Activated CD4-positive, alpha-beta T cell treated with anti-CD3 and anti-CD28 coated beads, Interleukin-2, amount 50 U/mL, for 4 hours (primary cell): Measurements from ENCODE around the gene TTYH2.
"Not testable (repeated sequence)": the region's sequence is repeated elsewhere in the genome, so short reads cannot be mapped to it uniquely, and the experiment has no call there.

Experiments
- DNase-seq, 2 experiments: peaks; one replicate each; pipeline ENCODE4 v3.0.0-alpha.2; 2020

The TTYH2 gene

DNA sequence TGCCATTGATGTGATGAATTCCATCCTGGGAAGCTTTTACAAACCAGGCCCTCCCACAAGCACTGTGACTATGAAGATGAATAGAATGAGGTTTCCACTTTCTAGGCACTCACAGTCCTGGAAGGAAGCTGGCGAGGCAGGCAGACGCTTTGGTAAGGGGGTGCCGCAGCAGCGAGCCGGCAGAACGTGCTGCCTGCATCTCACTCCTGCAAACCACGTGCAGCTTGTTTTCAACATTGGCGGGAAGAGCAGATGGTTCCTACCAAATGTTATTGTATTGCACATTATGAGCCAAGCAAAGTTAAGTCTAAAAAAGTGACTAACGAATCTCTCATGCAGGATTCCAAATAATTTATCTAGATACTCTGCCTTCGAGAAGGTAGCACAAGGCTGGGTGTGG lies 57.0 kb downstream of the TTYH2 start:
- DNase-seq: no peak

DNA sequence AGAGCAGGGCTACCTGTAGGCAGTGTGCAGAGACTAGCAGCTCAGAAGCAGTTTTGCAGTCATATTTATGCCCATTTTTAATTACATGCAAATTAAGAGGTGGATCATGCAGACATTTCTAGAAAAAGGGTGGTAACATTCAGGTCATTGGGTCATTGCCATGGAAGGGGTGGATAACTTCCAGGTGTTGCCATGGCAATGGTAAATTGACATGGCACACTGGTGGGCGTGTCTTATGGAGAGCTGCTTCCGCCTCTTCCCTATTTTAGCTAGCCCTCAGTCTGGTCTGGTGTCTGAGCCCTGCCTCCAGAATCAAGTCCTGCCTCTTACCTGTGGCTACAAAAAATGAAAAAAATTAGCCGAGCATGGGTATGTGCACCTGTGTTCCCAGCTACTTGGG lies 57.9 kb downstream of the TTYH2 start:
- no peak for DNase-seq

DNA sequence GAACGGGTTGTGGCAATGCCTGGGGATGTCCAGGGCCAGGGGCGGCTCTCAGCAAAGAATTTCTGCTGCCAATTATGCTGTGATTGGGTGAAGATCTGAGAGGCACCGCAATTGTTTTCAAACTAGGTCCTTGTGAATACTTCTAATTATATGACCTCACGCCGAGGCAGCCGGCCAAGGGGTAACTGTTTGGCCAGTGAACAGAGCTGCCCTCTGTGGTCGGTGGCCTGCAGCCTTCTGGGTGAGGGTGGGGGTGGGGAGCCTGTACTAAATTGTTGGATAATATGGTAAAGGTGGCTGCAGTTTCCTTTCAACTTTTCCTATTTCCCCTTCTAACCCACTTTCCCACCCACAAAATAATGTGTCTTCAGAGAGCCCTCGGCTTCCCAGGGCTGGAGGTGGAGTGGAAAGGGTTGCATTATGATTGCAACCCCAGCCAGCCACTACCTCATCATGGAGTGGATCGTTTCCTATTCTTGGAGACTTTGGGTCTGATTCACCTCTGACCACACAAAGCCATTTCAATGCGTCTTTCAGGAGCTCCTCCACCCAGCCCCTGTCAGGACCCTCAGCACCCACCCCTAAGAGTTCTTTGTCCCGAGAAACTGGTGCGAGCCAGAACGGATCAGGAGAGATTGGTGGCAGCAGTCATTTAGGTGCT lies 58.7 kb downstream of the TTYH2 start:
- no peak for DNase-seq

- no peak for DNase-seq
These were observed 59.4 kb downstream of the TTYH2 start for GRCh38 chr17:74272731-74273201.

- peak in 1 of 2 experiments; percentile 8 for DNase-seq
These were observed 60.8 kb downstream of the TTYH2 start, which contains the start of gene DNAI2 for GRCh38 chr17:74274060-74274708. Gene DNAI2 (plus strand): TSS chr17:74274234. CDS start chr17:74281818, 7,584 bp downstream.

DNA sequence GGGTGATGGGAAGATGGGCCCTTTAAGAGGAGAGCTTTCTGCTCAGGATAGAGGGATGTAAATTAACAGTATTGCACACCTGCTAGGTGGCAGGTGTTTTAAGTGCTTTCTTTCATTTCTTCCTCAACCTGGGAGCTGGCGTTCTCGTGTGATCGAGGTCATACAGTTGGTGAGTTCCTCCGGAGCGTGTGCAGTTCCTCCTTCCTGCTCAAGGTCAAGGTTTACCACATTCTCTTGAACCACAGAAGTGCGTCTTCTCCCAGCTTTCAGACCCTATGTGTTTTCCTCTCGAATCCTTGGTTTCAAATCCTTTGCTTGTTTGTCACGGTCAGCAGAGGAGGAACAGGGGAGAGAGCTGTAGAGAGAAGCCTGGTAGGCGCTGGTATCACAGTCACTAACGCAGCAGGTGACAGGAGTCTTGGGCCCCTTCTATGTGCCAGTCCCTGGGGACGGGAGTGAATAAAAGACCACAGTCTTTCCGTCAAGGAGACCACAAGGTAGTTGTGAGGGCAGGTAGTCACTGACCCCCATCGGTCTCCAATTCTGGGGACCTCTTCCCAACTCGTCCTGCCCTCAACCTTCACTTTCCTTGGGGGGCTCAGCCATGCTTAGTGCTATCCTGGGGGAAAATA lies 61.5 kb downstream of the TTYH2 start:
- DNase-seq: no peak

GRCh38 chr17:74276051-74276476 lies 62.7 kb downstream of the TTYH2 start:
- no peak for DNase-seq

GRCh38 chr17:74276541-74277009 lies 63.2 kb downstream of the TTYH2 start:
- DNase-seq: no peak

- DNase-seq: no peak
These were observed 64.6 kb downstream of the TTYH2 start for GRCh38 chr17:74277935-74278334.

DNA sequence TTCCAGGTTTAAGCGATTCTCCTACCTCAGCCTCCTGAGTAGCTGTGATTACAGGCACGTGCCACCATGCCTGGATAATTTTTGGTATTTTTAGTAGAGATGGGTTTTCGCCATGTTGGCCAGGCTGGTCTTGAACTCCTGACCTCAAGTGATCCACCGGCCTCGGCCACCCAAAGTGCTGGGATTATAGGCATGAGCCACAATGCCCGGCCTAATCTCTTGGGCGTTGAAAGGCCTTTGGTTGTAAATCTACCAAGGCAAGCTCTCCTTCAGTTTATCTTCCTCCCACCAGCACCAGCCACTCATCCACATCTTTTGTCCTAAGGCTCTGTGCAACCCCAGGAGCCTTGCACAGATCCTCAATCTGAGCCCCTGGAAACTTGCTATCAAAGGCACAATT lies 66.2 kb downstream of the TTYH2 start:
- DNase-seq: not testable (repeated sequence)

DNA sequence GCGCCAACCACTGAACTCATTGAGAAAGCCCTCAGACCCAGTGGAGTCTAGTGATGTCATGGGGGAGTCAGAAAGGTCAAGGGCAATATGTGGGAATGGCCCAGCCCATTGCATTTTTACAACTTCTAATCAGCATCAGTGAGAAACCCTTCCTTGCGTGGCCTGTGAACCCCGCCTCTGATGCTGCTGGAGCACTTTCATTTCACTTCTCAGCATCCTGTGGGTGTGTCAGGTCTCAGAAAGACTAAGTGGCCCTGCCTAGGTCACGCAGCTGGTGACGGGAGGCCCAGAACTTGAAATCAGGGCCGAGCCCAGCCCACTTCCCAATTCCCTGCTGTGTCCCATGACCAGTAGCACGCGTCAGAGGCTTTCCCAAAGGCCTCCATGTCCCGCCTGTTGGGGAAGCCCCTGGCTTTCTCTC lies 66.7 kb downstream of the TTYH2 start:
- peak; percentile 40 to 42 for DNase-seq

- no peak for DNase-seq
These were observed 68.4 kb downstream of the TTYH2 start for GRCh38 chr17:74281799-74282198.

DNA sequence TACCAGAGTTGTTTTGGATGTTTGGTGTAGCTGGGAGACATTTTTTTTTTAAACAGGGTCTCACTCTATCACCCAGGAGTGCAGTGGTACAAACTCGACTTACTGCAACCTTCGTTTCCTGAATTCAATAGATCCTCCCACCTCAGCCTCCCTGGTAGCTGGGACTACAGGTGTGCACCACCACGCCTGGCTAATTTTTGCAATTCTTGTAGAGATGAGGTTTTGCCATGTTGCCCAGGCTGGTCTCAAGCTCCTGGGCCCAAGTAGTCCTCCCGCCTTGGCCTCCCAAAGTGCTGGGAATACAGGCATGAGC lies 68.9 kb downstream of the TTYH2 start:
- DNase-seq: not testable (repeated sequence)

DNA sequence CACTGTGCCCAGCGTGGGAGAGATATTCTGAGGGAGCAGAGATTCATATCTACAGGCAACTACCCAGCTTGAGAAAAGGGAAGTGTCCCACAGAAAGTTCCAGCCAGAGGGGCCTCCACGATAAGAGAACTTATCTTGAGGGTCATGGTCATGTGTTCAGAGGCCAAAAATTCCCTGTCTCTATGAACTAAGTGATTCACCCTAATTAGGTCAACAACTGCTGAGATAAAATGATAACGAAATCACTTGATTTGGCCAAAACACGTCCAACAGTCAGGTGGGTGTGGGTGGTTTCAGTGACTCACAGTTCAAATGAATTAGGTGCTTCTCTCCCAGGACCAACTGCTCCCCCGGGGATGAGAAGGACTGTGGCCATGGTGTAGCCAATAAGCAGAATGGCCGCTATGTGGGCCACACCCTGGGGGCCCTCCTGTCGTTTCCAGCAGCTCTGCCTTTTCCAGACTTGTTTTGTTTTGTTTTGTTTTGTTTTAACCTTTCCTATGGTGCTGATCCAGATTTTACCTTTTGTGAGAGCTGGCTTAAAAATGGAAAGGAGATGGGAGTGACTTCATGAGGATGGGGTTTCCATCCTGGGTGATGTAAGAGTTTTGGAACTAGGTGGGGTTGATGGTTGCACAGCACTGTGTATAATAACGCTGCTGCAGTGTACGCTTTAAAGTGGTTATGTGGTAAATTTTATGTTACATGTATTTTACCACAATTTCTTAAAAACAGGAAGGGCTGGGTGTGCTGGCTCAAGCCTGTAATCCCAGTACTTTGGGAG lies 69.4 kb downstream of the TTYH2 start:
- peak; percentile 26 to 35 for DNase-seq

GRCh38 chr17:74283371-74283673 lies 70.0 kb downstream of the TTYH2 start:
- no peak for DNase-seq

DNA sequence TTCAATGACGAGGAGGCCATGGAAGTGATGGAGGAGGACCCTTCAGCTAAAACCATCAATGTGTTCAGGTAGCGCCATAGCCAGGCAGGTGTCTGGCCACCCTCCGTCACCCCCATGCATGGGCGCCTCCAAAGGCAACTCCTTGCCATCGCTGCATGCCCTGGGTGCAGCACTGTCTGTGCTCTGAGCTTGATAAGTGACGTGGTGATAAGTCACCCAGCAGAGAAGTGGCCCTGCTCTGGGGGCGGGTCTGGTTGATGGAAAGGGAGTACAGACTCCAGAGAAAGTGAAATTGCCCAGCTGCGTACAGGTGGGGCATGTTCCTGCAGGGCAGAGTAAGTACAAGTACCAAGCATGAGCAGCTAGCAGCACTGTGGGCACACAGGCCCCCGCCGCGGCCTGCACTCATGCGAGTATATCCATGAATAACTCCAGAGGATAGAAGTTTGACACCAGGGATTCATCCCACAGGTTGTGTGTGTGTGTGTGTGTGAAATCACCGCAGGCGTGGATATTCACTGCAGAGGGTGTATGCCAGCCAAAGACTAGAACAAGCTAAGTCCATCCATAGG lies 73.7 kb downstream of the TTYH2 start:
- DNase-seq: no peak

GRCh38 chr17:74288785-74289184 lies 75.4 kb downstream of the TTYH2 start:
- no peak for DNase-seq

GRCh38 chr17:74289688-74290087 lies 76.3 kb downstream of the TTYH2 start:
- DNase-seq: no peak

DNA sequence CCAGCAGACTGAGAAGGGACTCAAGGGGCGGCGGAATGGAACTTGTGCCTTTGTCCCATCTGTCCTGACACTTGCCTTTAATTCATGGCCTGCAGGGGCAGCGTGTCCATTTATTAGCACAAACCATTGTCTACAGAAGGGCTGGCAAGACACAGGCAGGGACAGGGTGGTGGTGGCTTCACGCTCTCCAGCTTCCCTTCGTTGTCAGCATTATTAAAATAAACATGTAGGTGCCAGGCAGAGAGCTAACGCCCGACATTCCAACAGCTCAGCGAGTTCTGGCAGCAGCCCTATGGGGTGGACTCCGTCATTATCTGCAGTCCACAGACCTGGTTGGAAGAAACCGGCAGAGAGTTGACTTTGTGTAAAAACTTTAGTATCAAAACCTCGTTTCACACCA lies 77.0 kb downstream of the TTYH2 start:
- DNase-seq: no peak

DNA sequence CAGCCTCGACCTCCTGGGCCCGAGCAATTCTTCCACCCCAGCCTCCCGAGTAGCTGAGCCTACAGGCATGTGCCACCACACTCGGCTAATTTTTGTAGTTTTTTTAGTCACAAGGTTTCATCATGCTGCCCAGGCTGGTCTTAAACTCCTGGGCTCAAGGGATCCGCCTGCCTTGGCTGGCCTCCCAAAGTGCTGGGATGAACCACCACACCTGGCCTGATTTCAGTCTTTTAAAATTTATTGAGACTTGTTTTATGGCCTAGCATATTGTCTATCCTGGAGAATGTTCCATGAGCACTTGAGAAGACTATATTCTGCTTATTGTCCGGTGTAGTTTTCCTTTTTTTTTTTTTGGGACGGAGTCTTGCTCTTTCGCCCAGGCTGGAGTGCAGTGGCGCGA lies 79.1 kb downstream of the TTYH2 start:
- DNase-seq: no peak

DNA sequence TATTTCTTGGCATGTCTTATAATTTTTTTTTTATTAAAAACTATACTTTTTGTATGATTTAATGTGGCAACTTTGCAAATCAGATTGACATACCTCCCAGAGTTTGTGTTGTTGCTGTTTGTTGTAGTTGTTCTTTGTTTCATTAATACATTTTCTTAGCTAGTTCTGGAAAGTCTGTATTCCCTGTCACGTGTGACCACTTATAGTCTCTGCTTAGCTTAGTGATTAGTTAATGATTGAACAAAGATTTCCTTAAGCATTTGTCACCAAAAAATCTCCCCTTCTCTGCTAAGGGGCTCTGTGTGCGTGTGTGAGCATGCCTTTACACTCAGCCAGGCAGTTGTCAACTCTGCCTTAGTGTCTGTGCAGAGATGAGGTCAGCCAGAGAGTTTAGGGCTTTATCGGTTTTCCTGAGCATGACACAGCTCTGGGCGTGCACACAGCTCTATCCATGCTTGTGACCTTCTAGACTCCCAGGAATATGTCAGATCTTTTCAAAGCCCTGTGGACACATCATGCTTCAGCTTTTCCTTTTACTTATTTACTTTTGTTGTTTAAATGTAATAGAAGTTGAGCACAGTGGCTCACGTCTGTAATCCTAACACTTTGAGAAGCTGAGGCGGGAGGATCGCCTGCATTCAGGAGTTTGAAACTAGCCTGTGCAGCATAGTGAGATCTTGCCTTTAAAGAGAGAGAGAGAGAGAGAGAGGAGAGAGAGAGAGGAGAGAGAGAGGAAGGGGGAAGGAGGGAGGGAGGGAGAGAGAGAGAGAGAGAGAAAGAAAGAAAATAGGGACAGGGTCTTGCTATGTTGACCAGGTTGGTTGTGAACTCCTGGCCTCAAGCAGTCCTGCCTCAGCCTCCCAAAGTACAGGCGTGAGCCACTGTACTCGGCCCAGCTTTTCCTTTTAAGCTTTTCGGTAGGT lies 82.5 kb downstream of the TTYH2 start:
- DNase-seq: no peak

- peak; percentile 20 to 21 for DNase-seq
These were observed 83.2 kb downstream of the TTYH2 start for GRCh38 chr17:74296548-74296936.
